Right cardiac atrium (tissue), 5 donors: Measurements from ENCODE around the gene DCP1B. TPM values are rescaled to one million over a fixed set of nuclear protein-coding genes. Genes with fewer than 3 reads are reported as not detected.

Source experiments
- ATAC-seq, 2 donors: fragments of 200-7000 bp; cut with Tn5 transposase; one replicate each; pipeline versions ENCODE4 v1.8.0 to v1.9.1; 2020; ENCODE audit warnings: moderate library complexity in 2 of 2, mild to moderate bottlenecking in 1 of 2
- DNase-seq, 3 donors: peaks; one replicate each; pipeline ENCODE4 v3.0.0-alpha.2; 2020
- H3K27ac ChIP-seq: one replicate; pipeline ENCODE4 v1.5.1; 2013; ENCODE audit warnings: mild to moderate bottlenecking, low read length, control low read depth, moderate library complexity
- H3K27me3 ChIP-seq: one replicate; pipeline ENCODE4 v1.6.1; 2013; ENCODE audit not compliant: control insufficient read depth, insufficient read depth
- H3K4me1 ChIP-seq: one replicate; pipeline ENCODE4 v1.6.1; 2013; ENCODE audit warnings: low read length; ENCODE audit not compliant: control insufficient read depth, insufficient read depth
- H3K4me3 ChIP-seq: one replicate; pipeline ENCODE4 v1.5.1; 2013; ENCODE audit warnings: low read length, control low read depth
- H3K9me3 ChIP-seq: one replicate; pipeline ENCODE4 v1.6.1; 2013; ENCODE audit warnings: low read length; ENCODE audit not compliant: control insufficient read depth
- WGBS: extraction: QIAGEN DNeasy Blood & Tissue Kit; methylation state at CpG from one replicate; pipeline ENCODE4 v1.1.7; 2013; 5-methylcytosine and 5-hydroxymethylcytosine counted together
- intact Hi-C, 4 donors: fragments of 100-400 bp; cut with DNase I; formaldehyde crosslinking; loops; one replicate each; pipeline versions ENCODE4 v1.11.0 to v1.14.0; 2022 to 2023
- polyA plus RNA-seq: library from polyadenylated mRNA; stranded (reverse); fragments of 200-250 nt; gene quantifications from one replicate; pipeline ENCODE4 v1.2.3, GENCODE V29; 2013
- total RNA-seq, 4 donors: library from RNA; stranded (reverse); fragmentation: NEBNext Ultra II Directional; extraction: Animal tissue kit (Norgen Biotek cat#: 25700); gene quantifications; one replicate each; pipeline ENCODE4 v1.2.1, GENCODE V29; 2021
- donor health status: healthy with polysubstance abuse.
- donor health status: DM: no; HTN: yes; CAD: no.
- donor health status: DM: no; HTN: no; CAD: no.
- donor health status: DM: no; HTN: yes; CAD: no; lungs with severe emphysema.
- donor health status: DM: yes; HTN: yes; CAD: no.

DCP1B gene
- total and polyA plus RNA-seq, 5 donors: 3.4 to 4.8 (median 3.5) TPM

- Histone ChIP-seq H3K4me3 (no peak overlapping the region), H3K27ac (no peak overlapping the region), H3K9me3 (no peaks in the 10 kb centered on the region), H3K27me3 (no peaks in the 10 kb centered on the region), H3K4me1 (peaks cover 8% of the 10 kb centered on the region)
- WGBS: 98% methylated on average over 1 of the region's 1 CpG
- DNase-seq: no peak
- intact Hi-C loops: no loop called here
- no peak for ATAC-seq
Observed at GRCh38 chr12:1994429-1995143, 9.7 kb downstream of the DCP1B start.

GRCh38 chr12:1993871-1994371 is 10.3 kb downstream of the DCP1B start:
- ATAC-seq: no peak
- no peak overlapping the region for H3K4me3 ChIP-seq
- 83% methylated on average over 2 of the region's 2 CpGs for WGBS
- no peak for DNase-seq
- no peak overlapping the region for H3K27ac ChIP-seq
- no peaks in the 10 kb centered on the region for H3K27me3 ChIP-seq
- H3K4me1 ChIP-seq: peaks cover 7% of the 10 kb centered on the region
- no peaks in the 10 kb centered on the region for H3K9me3 ChIP-seq
- intact Hi-C loops: no loop called here

- DNase-seq (no peak), ATAC-seq (no peak)
- Histone ChIP-seq H3K27me3 (no peaks in the 10 kb centered on the region), H3K9me3 (no peaks in the 10 kb centered on the region), H3K4me1 (peaks cover 5% of the 10 kb centered on the region), H3K4me3 (no peak overlapping the region), H3K27ac (no peak overlapping the region)
- intact Hi-C loops: no loop called here
- 74% methylated on average over 2 of the region's 2 CpGs for WGBS
Observed at GRCh38 chr12:1993341-1993740, 10.9 kb downstream of the DCP1B start.

- no peak overlapping the region for H3K4me3 ChIP-seq
- H3K27me3 ChIP-seq: no peaks in the 10 kb centered on the region
- H3K27ac ChIP-seq: peak overlapping the region; percentile 30
- ATAC-seq: no peak
- no peak for DNase-seq
- WGBS: 68% methylated on average over 3 of the region's 3 CpGs
- intact Hi-C loops: no loop called here
- H3K4me1 ChIP-seq: peaks cover 3% of the 10 kb centered on the region
- no peaks in the 10 kb centered on the region for H3K9me3 ChIP-seq
Observed at GRCh38 chr12:1992732-1993131, 11.5 kb downstream of the DCP1B start.

GRCh38 chr12:1989111-1989510 is 15.1 kb downstream of the DCP1B start:
- DNase-seq (no peak), ATAC-seq (no peak)
- Histone ChIP-seq H3K27me3 (no peaks in the 10 kb centered on the region), H3K4me1 (no peaks in the 10 kb centered on the region), H3K27ac (no peak overlapping the region), H3K4me3 (no peak overlapping the region), H3K9me3 (no peaks in the 10 kb centered on the region)
- intact Hi-C loops: loop anchor here in 2 of 4 donors (5.0 to 10.0 kb wide), 2 partner anchors 43 to 46 kb away; no protein-coding TSS in a partner anchor
- WGBS: 98% methylated on average over 4 of the region's 4 CpGs

- H3K9me3 ChIP-seq: no peaks in the 10 kb centered on the region
- intact Hi-C loops: loop anchor here in 2 of 4 donors (5.0 to 10.0 kb wide), 2 partner anchors 48 to 50 kb away; no protein-coding TSS in a partner anchor
- ATAC-seq: no peak
- no peak overlapping the region for H3K4me3 ChIP-seq
- no peaks in the 10 kb centered on the region for H3K27me3 ChIP-seq
- no peaks in the 10 kb centered on the region for H3K4me1 ChIP-seq
- no peak overlapping the region for H3K27ac ChIP-seq
- no peak for DNase-seq
Observed at GRCh38 chr12:1984759-1985158, 19.5 kb downstream of the DCP1B start.

- ATAC-seq (no peak), DNase-seq (no peak)
- WGBS: 97% methylated on average over 2 of the region's 2 CpGs
- Histone ChIP-seq H3K27me3 (no peaks in the 10 kb centered on the region), H3K9me3 (no peaks in the 10 kb centered on the region), H3K27ac (no peak overlapping the region), H3K4me1 (no peaks in the 10 kb centered on the region), H3K4me3 (no peak overlapping the region)
- intact Hi-C loops: loop anchor here in 1 of 4 donors (10.0 kb wide), 1 partner anchor 55 kb away; no protein-coding TSS in a partner anchor
Observed at GRCh38 chr12:1980282-1980681, 24.0 kb downstream of the DCP1B start.

GRCh38 chr12:1978078-1978862 is 26.0 kb downstream of the DCP1B start:
- peak in 2 of 3 donors; percentile 40 to 57 for DNase-seq
- intact Hi-C loops: no loop called here
- Histone ChIP-seq H3K9me3 (no peaks in the 10 kb centered on the region), H3K27ac (peak overlapping the region; percentile 23), H3K4me3 (no peak overlapping the region), H3K4me1 (no peaks in the 10 kb centered on the region), H3K27me3 (no peaks in the 10 kb centered on the region)
- ATAC-seq: peak in 1 of 2 donors; percentile 50
- WGBS: 61% methylated on average over 4 of the region's 4 CpGs

GRCh38 chr12:1977588-1977987 is 26.7 kb downstream of the DCP1B start:
- Histone ChIP-seq H3K4me3 (no peak overlapping the region), H3K27me3 (no peaks in the 10 kb centered on the region), H3K4me1 (no peaks in the 10 kb centered on the region), H3K9me3 (no peaks in the 10 kb centered on the region), H3K27ac (no peak overlapping the region)
- intact Hi-C loops: no loop called here
- ATAC-seq: no peak
- WGBS: 8% methylated on average over 1 of the region's 1 CpG
- DNase-seq: no peak

GRCh38 chr12:1977109-1977508 is 27.1 kb downstream of the DCP1B start:
- DNase-seq: no peak
- peak; percentile 22 to 36 for ATAC-seq
- Histone ChIP-seq H3K4me1 (no peaks in the 10 kb centered on the region), H3K4me3 (no peak overlapping the region), H3K27me3 (no peaks in the 10 kb centered on the region), H3K27ac (peak overlapping the region; percentile 68), H3K9me3 (no peaks in the 10 kb centered on the region)
- 64% methylated on average over 6 of the region's 6 CpGs for WGBS
- intact Hi-C loops: no loop called here

- WGBS: 67% methylated on average over 1 of the region's 1 CpG
- Histone ChIP-seq H3K4me1 (no peaks in the 10 kb centered on the region), H3K27ac (no peak overlapping the region), H3K27me3 (no peaks in the 10 kb centered on the region), H3K9me3 (no peaks in the 10 kb centered on the region), H3K4me3 (no peak overlapping the region)
- DNase-seq: no peak
- intact Hi-C loops: loop anchor here in 2 of 4 donors (5.0 kb wide), 2 partner anchors 57 to 62 kb away; no protein-coding TSS in a partner anchor
- ATAC-seq: no peak
Observed at GRCh38 chr12:1974812-1975211, 29.4 kb downstream of the DCP1B start.
